OCI-LY7 (cell line): Measurements from ENCODE around the gene MAD2L2. TPM values are rescaled to one million over a fixed set of nuclear protein-coding genes. Genes with fewer than 3 reads are reported as not detected.

Source experiments
- BruUV-seq: library from RNA; stranded (reverse); fragments of 400-500 nt; replicated peaks from 2 replicates; lab custom pipeline; 2021; lab: Mats Ljungman, UMichigan
- CTCF ChIA-PET: fragments of 300-600 bp; sonication (Branson Sonifier 250); formaldehyde crosslinking; loops from one replicate; lab custom pipeline; 2022; ENCODE audit warnings: antibody characterized with exemption; ENCODE audit not compliant: unreplicated experiment; lab: Charles Lee
- POLR2A ChIA-PET: fragments of 300-600 bp; sonication (Branson Sonifier 250); formaldehyde crosslinking; loops from one replicate; lab custom pipeline; 2022; ENCODE audit warnings: antibody characterized with exemption; lab: Charles Lee
- DNase-seq: peaks from one replicate; pipeline ENCODE4 v3.0.0-alpha.2; 2015; ENCODE audit warnings: low spot score
- H2AFZ ChIP-seq: fragments of 200-600 bp; sonication (generic), shearing (Covaris generic); 2 replicates; pipeline ENCODE4 v1.6.1; 2014; ENCODE audit warnings: mild to moderate bottlenecking, antibody characterized with exemption, low read length, moderate library complexity
- H3K27ac ChIP-seq: fragments of 200-600 bp; sonication (generic); 2 replicates; pipeline ENCODE4 v1.5.1; 2014; ENCODE audit warnings: mixed run types, low read depth, mild to moderate bottlenecking, moderate library complexity, low read length, inconsistent platforms; ENCODE audit not compliant: poor library complexity, severe bottlenecking
- H3K36me3 ChIP-seq: fragments of 200-600 bp; sonication (generic); 2 replicates; pipeline ENCODE4 v1.6.1; 2014; ENCODE audit warnings: mild to moderate bottlenecking, antibody characterized with exemption, low read length, moderate library complexity, mixed read lengths; ENCODE audit not compliant: insufficient read depth
- H3K4me1 ChIP-seq: fragments of 200-600 bp; sonication (generic); 2 replicates; pipeline ENCODE4 v1.5.1; 2014; ENCODE audit warnings: mild to moderate bottlenecking, low read length; ENCODE audit not compliant: insufficient read depth, poor library complexity, severe bottlenecking
- H3K4me2 ChIP-seq: fragments of 200-600 bp; sonication (generic); 2 replicates; pipeline ENCODE4 v1.6.1; 2014; ENCODE audit warnings: mild to moderate bottlenecking, low read length
- H3K4me3 ChIP-seq: fragments of 200-600 bp; sonication (generic); 2 replicates; pipeline ENCODE4 v1.5.1; 2014; ENCODE audit warnings: mild to moderate bottlenecking, low read depth, low read length; ENCODE audit not compliant: poor library complexity, severe bottlenecking
- H3K79me2 ChIP-seq: fragments of 200-600 bp; sonication (generic); 2 replicates; pipeline ENCODE4 v1.6.1; 2016; ENCODE audit warnings: low read depth, mild to moderate bottlenecking, low read length, moderate library complexity, mixed read lengths; ENCODE audit not compliant: insufficient read depth
- H3K9me2 ChIP-seq: fragments of 200-600 bp; sonication (generic); 2 replicates; pipeline ENCODE4 v1.6.1; 2016; ENCODE audit warnings: mild to moderate bottlenecking, low read length, mixed read lengths; ENCODE audit not compliant: insufficient read depth
- H3K9me3 ChIP-seq: fragments of 200-600 bp; sonication (generic); 2 replicates; pipeline ENCODE4 v1.6.1; 2014; ENCODE audit warnings: mild to moderate bottlenecking, mixed run types, low read length, mixed read lengths
- H4K20me1 ChIP-seq: fragments of 200-600 bp; sonication (generic); 2 replicates; pipeline ENCODE4 v1.6.1; 2014; ENCODE audit warnings: mild to moderate bottlenecking, antibody characterized with exemption, low read length, moderate library complexity, mixed read lengths; ENCODE audit not compliant: insufficient read depth
- CTCF ChIP-seq: fragments of 200-600 bp; sonication (generic); conservative IDR thresholded peaks from 2 replicates; pipeline ENCODE4 v1.5.1; 2014; ENCODE audit warnings: mild to moderate bottlenecking, antibody characterized with exemption, low read length, moderate library complexity, mixed read lengths
- EZH2phosphoT487 ChIP-seq: fragments of 200-600 bp; sonication (generic); IDR thresholded peaks from 2 replicates; pipeline ENCODE4 v1.6.1; 2018; ENCODE audit warnings: low read depth, borderline replicate concordance, mild to moderate bottlenecking, mixed run types, antibody characterized with exemption, low read length, moderate library complexity, mixed read lengths
- intact Hi-C: fragments of 100-400 bp; cut with micrococcal nuclease; formaldehyde crosslinking; loops from one replicate; pipeline ENCODE4 v1.10.0; 2022; ENCODE audit not compliant: unreplicated experiment
- total RNA-seq, 2 experiments: library from RNA; depleted of rRNA in 1 of 2; stranded (reverse); fragments of >200 nt in 1 of 2; shearing (Covaris generic) in 1 of 2; gene quantifications; 2 replicates each; pipeline ENCODE4 v1.2.3, GENCODE V29; 2014 to 2022

The MAD2L2 gene
- total RNA-seq, 2 experiments from 2014 or later = 89.7 to 144 TPM

DNA sequence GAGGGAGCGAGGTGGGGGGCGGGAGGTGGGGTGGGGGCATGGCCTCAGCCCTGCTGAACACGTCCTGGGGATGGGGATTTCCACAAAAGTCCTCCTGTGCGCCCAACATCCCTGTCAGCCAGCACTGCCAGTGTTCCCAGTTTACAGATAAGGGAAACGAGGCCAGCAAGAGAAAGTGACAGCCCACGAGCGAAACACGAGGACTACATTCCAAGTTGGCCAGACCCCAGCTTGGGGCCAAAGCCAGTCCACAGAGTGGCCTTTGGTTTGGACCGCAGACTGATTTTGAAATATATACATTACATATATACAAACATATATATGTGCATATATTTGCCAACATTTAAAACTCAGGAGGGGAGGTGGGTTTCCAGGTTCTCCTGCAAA, 31.7 kb downstream of the MAD2L2 start:
- no peak for DNase-seq
- Histone ChIP-seq H3K9me2 (no peaks in the 10 kb centered on the region), H3K4me1 (peaks cover 20% of the 10 kb centered on the region), H3K4me3 (no peak overlapping the region), H3K27ac (no peak overlapping the region), H3K4me2 (peak overlapping the region; percentile 51), H3K79me2 (no peaks in the 10 kb centered on the region), H2AFZ (no peak overlapping the region), H3K9me3 (no peaks in the 10 kb centered on the region), H3K36me3 (no peaks in the 10 kb centered on the region), H4K20me1 (no peaks in the 10 kb centered on the region)
- intact Hi-C loops = loop anchor here (10.0 kb wide), 1 partner anchor 84 kb away; no protein-coding TSS in a partner anchor
- TF ChIP-seq EZH2phosphoT487 (no peak), CTCF (no peak)
- ChIA-PET POLR2A (interaction anchor here (0.6 to 0.7 kb wide), 3 partner anchors 533 to 596 kb away, joined by 3 to 4 read pairs (median 3); no protein-coding TSS in a partner anchor), CTCF (no interaction called here)
- BruUV-seq = no TSS peak

DNA sequence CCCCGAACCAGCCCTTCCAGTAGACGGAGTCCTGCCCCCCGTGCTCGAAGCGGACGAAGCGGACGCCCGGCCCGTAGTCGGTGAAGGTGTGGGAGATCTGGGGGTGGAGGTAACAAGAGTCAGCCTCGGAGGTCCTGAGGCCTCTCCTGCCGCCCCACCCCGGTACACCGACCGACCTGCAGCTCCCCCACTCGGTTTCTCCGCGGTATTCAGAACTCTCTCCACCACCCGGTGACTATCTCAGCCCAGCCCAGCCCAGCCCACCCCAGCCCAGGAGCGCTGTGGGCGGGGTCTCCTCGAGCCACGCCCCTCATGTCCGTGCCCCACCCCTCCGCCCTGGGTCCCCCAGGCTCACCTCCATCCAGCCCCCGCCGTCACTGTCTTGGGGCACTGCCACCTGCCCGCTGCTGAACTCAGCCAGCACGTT, 32.2 kb downstream of the MAD2L2 start:
- POLR2A ChIA-PET = interaction anchor here (0.6 to 0.7 kb wide), 4 partner anchors 255 to 595 kb away, joined by 3 to 4 read pairs (median 3); no protein-coding TSS in a partner anchor
- Histone ChIP-seq H2AFZ (no peak overlapping the region), H4K20me1 (no peaks in the 10 kb centered on the region), H3K9me3 (no peaks in the 10 kb centered on the region), H3K36me3 (no peaks in the 10 kb centered on the region), H3K4me2 (peak overlapping the region; percentile 51; the same call in 1 of the 2 replicates), H3K9me2 (no peaks in the 10 kb centered on the region), H3K4me1 (peaks cover 20% of the 10 kb centered on the region), H3K79me2 (no peaks in the 10 kb centered on the region), H3K27ac (no peak overlapping the region), H3K4me3 (no peak overlapping the region)
- CTCF ChIA-PET = no interaction called here
- peak; percentile 35 for DNase-seq
- no TSS peak for BruUV-seq
- intact Hi-C loops = loop anchor here (10.0 kb wide), 1 partner anchor 84 kb away; no protein-coding TSS in a partner anchor
- no peak for TF ChIP-seq CTCF
- no peak for TF ChIP-seq EZH2phosphoT487

DNA sequence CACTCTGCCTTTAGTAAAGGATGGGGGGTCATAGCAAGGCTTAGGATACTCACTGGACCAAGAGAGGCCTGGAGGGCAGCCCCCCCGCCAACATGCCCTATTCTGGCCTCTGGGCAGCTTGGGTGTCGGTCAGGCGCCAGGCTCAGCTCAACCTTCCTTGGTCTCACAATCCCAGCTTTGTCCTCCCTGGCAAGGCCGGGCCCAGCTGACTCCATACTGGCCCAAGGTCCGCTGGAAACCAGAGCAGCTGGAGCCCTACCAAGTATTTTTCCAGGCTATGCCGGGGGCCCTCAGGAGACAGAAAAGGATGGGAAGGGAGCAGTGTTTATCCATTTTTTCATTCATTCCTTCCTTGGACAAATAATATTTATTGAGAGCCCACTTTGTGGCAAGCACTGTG, 32.9 kb downstream of the MAD2L2 start:
- Histone ChIP-seq H3K36me3 (no peaks in the 10 kb centered on the region), H3K4me3 (no peak overlapping the region), H3K9me2 (no peaks in the 10 kb centered on the region), H3K27ac (no peak overlapping the region), H3K4me2 (no peak overlapping the region), H4K20me1 (no peaks in the 10 kb centered on the region), H3K79me2 (no peaks in the 10 kb centered on the region), H3K9me3 (no peaks in the 10 kb centered on the region), H2AFZ (no peak overlapping the region), H3K4me1 (peaks cover 20% of the 10 kb centered on the region)
- TF ChIP-seq EZH2phosphoT487 = no peak
- no peak for TF ChIP-seq CTCF
- intact Hi-C loops = loop anchor here (10.0 kb wide), 1 partner anchor 83 kb away; no protein-coding TSS in a partner anchor
- DNase-seq = no peak
- POLR2A ChIA-PET = interaction anchor here (0.5 to 0.6 kb wide), 2 partner anchors 256 to 382 kb away, joined by 3 read pairs; no protein-coding TSS in a partner anchor
- no TSS peak for BruUV-seq
- CTCF ChIA-PET = no interaction called here
